HG03196 (cell line): ENCODE results near the gene FAM124A.

Experiments used
- ATAC-seq: cut with Tn5 transposase; IDR thresholded peaks from one replicate; pipeline ENCODE4 v1.9.1; 2021; ENCODE audit not compliant: unreplicated experiment

FAM124A gene

DNA sequence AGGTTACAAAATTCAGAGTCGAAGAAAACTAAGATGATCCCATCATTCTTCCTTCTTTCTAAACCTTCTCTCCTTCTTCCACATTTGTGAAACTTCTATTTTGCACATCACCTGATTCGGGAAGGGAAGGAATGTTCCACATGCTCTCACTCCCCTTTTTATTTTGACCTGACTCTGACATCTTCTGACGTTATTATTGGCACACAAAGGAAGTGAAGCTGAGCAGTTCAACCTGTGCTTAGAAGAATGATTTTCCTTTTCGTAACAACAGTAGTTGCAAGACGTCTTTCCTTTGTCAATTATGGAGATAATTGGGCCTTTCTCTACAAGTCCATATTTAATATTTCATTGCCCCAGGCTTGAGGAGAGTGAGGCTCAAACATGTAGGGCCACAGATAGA is 18.0 kb downstream of the FAM124A start:
- ATAC-seq = no peak

- ATAC-seq = no peak
Measured at GRCh38 chr13:51240958-51241357, 18.8 kb downstream of the FAM124A start.

GRCh38 chr13:51241720-51242119 is 19.5 kb downstream of the FAM124A start:
- ATAC-seq = no peak

GRCh38 chr13:51243227-51243626 is 21.0 kb downstream of the FAM124A start:
- ATAC-seq = no peak

DNA sequence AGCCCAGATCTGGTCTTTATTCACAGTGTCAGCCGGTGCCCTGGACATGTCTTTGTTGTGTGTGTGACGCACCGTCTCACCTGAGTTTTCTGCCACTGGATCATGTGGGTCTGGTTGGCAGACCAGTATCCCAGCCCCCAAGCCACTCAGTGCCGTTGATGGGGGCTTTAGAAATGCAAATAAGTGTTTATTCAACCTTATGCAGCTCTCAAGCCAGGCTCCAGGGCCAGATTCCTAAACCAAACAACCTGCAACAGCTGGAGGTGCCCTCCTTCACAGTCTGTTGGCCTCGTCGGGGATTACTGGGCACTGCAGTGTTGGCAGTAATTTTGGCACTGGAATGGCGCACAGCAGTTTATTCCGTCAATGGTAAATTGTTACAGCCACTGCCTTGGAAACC is 21.6 kb downstream of the FAM124A start:
- ATAC-seq = no peak

DNA sequence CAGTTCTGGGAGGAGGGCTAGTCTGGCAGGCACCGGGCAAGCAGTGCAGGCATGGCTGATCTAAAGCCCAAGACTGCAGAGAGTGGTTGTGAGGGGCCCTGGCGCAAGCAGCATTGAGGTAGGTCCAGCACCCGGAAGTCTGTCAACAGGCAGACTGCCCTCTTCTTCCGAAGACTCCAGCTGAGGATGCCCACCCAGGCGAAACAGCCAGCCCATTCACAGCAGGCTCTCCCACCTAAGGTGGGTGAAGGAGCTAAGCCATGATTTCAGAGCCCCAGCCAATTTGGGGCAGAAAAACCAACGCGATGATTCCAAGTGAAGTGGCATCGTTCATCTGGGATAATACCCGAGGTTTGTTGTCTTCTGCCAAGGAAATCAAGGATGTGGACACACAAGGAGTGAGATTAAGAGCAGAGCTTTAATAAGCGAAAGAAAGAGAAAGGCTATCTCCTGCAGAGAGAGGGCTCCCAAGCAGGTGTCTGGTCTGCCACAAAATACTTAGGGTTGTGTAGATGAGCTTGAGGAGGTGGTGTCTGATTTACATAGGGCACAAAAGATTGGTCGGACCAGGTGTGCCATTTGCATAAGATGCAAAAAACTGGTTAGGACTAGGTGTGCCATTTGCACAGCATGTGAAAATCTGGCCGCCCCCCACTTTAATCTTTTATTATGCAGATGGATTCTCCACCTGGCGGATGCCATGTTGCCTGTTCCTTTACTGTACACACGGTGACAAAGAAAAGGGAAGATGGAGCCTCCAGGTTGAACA is 22.6 kb downstream of the FAM124A start:
- no peak for ATAC-seq

DNA sequence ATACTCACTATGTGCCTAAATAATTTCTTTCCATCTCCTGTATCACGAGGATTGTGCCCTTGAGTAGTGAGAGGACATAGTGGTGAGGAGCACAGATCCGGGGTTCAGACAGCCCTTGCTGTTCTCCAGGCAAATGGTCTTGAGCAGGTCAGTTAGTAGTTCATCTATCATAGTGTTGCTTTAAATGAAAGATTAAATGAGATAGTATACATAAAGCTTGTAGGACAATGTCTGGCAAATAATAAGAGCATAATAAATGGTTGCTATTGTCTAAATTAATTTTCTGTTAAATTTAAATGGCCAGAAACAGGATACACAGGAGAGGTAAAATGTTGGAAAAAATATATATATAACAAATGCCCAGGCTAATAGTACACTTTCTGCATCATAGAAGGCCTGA is 23.4 kb downstream of the FAM124A start:
- ATAC-seq = no peak

DNA sequence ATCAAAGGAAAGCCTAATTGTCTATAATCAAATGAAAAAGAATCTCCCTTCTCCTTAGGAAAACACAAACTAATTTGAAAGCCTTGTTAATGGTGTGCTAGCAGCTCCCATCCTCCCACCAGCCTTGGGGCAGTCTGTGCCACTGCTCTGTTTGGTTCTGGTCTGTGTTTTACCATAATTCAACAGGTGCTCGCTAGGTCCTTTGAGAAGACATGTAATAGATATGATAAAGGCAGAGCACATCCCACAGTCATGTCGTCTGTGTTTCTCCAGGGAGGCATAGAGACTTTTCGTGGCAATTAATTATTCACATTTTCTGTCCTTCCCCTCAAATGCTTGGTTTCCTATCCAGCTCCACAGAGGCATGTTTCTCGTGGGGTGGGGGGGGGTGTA is 23.8 kb downstream of the FAM124A start:
- ATAC-seq = no peak

GRCh38 chr13:51246418-51247277 is 24.4 kb downstream of the FAM124A start:
- no peak for ATAC-seq

GRCh38 chr13:51249255-51249654 is 27.1 kb downstream of the FAM124A start:
- no peak for ATAC-seq

- ATAC-seq = no peak
Measured at GRCh38 chr13:51249770-51250741, 27.9 kb downstream of the FAM124A start.

DNA sequence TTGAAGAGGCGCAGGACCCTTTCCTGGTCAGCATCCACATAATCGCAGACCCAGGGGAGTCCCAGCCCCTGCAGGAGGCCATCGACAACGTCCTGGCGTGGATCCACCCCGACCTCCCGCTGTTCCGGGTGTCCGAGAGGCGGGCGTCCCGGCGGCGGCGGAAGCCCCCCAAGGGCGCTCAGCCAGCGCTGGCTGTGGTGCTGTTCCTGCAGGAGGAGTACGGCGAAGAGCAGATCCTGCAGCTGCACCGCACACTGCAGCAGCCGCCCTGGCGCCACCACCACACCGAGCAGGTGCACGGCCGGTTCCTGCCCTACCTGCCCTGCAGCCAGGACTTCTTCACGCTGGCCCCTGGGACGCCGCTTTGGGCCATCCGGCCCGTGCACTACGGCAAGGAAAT is 29.3 kb downstream of the FAM124A start:
- no peak for ATAC-seq

DNA sequence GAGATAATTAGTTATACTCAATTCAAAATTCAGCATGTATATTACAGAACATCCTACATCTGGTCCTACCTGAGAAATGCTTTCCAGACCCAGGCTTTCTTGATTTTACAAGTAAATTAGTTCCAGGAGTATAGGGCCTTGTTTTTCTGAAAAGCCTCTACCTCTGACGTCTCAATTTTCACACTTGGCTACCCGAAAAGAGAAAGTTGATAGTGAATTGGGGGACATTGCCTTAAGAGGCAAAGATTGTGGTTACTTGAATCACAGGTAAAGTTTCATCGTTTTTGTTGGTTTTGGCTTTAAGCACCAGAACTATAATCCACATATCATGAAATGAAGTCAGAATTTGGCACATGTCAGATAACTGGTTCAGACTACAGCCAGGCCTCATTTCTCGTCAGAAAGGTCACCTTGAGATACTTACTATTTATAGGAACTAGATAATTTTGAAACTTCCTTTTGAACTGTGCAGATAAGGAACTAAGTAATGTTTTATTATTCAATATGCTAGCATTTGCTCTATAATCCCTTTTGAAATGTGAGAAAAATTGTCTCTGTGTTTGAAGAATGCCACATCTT is 30.8 kb downstream of the FAM124A start:
- ATAC-seq = no peak

GRCh38 chr13:51255556-51255955 is 33.4 kb downstream of the FAM124A start:
- ATAC-seq = no peak

DNA sequence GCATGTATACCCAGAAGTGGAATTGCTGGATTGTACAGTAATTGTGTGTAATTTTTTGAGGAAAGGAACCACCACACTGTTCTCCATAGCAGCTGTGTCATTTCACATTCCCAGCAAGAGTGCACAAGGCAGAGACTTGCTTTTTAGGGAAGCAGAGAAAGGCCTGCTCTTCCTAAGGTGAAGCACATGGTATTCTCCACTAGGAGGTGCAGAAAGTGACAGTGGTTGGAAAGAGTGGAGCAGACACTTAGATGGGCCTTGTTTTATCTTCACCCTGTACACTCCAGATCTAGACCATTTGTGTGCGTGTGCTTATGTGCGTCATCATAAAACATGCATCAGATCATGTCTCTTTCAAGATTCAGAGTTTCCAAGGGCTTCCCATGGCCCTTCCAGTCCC is 35.0 kb downstream of the FAM124A start:
- no peak for ATAC-seq

DNA sequence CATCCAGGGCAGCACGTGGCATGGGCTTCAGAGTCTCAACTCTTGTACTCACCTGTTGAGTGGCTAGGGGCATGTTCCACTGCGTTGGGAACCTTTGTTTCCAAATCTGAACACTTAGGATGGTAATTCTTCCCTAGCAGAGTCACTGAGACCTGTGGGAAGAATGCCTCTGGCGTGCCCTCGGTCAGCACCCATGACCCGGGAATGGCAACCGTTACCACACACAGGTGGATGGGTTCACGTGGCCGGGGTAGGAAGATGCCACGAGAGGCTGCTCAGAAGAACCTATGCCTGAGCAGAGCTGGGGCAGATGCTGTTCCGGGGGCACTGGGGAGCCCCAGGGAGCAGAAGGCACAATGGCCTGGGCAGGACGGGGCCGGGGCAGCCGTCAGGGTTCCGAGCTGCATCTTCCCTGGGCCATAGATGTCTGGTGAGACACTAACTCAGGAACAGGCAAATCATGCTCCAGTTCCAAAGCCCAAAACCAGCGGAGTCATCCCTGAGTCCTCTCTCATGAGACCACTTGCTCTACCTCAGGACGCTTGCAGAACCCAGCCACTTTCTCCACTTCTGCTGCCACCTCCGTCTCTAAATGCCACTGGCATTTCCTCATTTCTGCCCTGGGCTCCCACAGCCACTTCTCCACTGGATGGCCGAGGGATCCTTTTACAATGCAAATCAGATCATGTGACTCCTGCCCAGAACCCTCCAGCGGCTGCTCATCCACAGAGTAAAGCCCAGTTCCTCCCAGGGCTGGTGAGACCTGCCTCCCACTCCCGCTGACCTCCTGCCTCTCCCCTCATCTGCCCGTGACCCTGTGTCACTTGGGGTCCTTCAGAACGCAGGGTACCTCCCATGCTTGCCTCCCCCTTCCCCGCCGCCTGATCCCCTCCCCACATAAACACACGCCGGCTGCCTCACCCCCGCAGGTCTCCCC is 36.7 kb downstream of the FAM124A start:
- no peak for ATAC-seq

DNA sequence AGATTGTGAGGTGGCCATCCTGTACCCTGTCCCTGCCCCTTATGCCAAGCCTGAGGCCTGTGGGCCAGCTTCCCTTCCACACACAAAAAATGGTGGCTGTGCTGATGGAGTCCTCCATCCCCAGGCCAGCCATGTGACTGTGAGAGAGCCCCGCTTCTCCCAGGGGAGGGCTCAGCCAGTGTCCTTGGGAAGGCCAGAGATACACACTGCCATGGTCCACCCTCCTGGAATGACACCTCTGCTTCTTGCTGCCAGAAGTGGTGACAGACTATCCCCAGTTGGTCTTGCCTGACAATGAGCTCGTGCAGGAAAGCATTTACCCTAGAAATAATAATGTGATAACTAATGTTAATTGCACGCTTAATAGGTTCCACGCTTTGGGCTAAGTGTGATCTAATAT is 38.0 kb downstream of the FAM124A start:
- ATAC-seq = no peak

- ATAC-seq = no peak
Measured at GRCh38 chr13:51261610-51262249, 39.5 kb downstream of the FAM124A start.

GRCh38 chr13:51262501-51263211 is 40.5 kb downstream of the FAM124A start:
- no peak for ATAC-seq
